GM23248 (cell line): ENCODE results near the gene MEX3B. TPM values are rescaled to one million over a fixed set of nuclear protein-coding genes. Genes with fewer than 3 reads are reported as not detected.
"Not testable (repeated sequence)": the region's sequence is repeated elsewhere in the genome, so short reads cannot be mapped to it uniquely, and the experiment has no call there.

Source experiments
- DNase-seq: peaks from one replicate; pipeline ENCODE4 v3.0.0-alpha.2; 2015
- H2AFZ ChIP-seq: fragments of 200-600 bp; sonication (generic); 2 replicates; pipeline ENCODE4 v1.6.1; 2016; ENCODE audit warnings: antibody characterized with exemption
- H3F3A ChIP-seq: fragments of 200-600 bp; sonication (generic); 2 replicates; pipeline ENCODE4 v1.6.1; 2016; ENCODE audit warnings: mild to moderate bottlenecking, antibody characterized with exemption, mixed run types; ENCODE audit not compliant: insufficient read depth
- H3K27ac ChIP-seq: fragments of 200-600 bp; sonication (generic); 2 replicates; pipeline ENCODE4 v1.5.1; 2016; ENCODE audit warnings: mild to moderate bottlenecking
- H3K27me3 ChIP-seq: fragments of 200-600 bp; sonication (generic); replicated peaks from 2 replicates; pipeline ENCODE4 v1.6.1; 2016; ENCODE audit warnings: mild to moderate bottlenecking; ENCODE audit not compliant: insufficient read depth
- H3K36me3 ChIP-seq: fragments of 200-600 bp; sonication (generic); 2 replicates; pipeline ENCODE4 v1.6.1; 2016; ENCODE audit warnings: low read depth, mild to moderate bottlenecking
- H3K4me1 ChIP-seq: fragments of 200-600 bp; sonication (generic); 2 replicates; pipeline ENCODE4 v1.6.1; 2016; ENCODE audit warnings: mild to moderate bottlenecking; ENCODE audit not compliant: insufficient read depth
- H3K4me2 ChIP-seq: fragments of 200-600 bp; sonication (generic); one replicate; pipeline ENCODE4 v1.6.1; 2016; ENCODE audit warnings: mild to moderate bottlenecking; ENCODE audit not compliant: unreplicated experiment
- H3K4me3 ChIP-seq: fragments of 200-600 bp; sonication (generic); 2 replicates; pipeline ENCODE4 v1.5.1; 2016; ENCODE audit warnings: mild to moderate bottlenecking
- H3K79me2 ChIP-seq: fragments of 200-600 bp; sonication (generic); 2 replicates; pipeline ENCODE4 v1.6.1; 2016; ENCODE audit warnings: mild to moderate bottlenecking; ENCODE audit not compliant: insufficient read depth
- H3K9ac ChIP-seq: fragments of 200-600 bp; sonication (generic); 2 replicates; pipeline ENCODE4 v1.6.1; 2016; ENCODE audit warnings: mild to moderate bottlenecking
- H3K9me2 ChIP-seq: fragments of 200-600 bp; sonication (generic); 2 replicates; pipeline ENCODE4 v1.6.1; 2016; ENCODE audit warnings: mixed run types, mild to moderate bottlenecking, moderate library complexity; ENCODE audit not compliant: insufficient read depth
- H3K9me3 ChIP-seq: fragments of 200-600 bp; sonication (generic); one replicate; pipeline ENCODE4 v1.6.1; 2017; ENCODE audit warnings: low read depth
- H4K20me1 ChIP-seq: fragments of 200-600 bp; sonication (generic); 2 replicates; pipeline ENCODE4 v1.6.0; 2016; ENCODE audit not compliant: insufficient read depth
- EZH2 ChIP-seq: fragments of 200-600 bp; sonication (generic); IDR thresholded peaks from 2 replicates; pipeline ENCODE4 v1.6.1; 2018; ENCODE audit warnings: antibody characterized with exemption, mild to moderate bottlenecking; ENCODE audit not compliant: insufficient read depth, poor library complexity, severe bottlenecking
- EZH2phosphoT487 ChIP-seq: fragments of 200-600 bp; sonication (generic); IDR thresholded peaks from 2 replicates; pipeline ENCODE4 v1.6.1; 2018; ENCODE audit warnings: antibody characterized with exemption, moderate library complexity, mild to moderate bottlenecking, low read depth; ENCODE audit not compliant: insufficient read depth
- WGBS, 2 experiments: methylation state at CpG; one replicate each; pipeline ENCODE4 v1.1.6; 2015 to 2017; ENCODE audit warnings: low lambda C conversion rate in 2 of 2, low coverage in 1 of 2; ENCODE audit errors: missing lambda C conversion rate in 2 of 2; 5-methylcytosine and 5-hydroxymethylcytosine counted together
- in situ Hi-C: fragments of 300-500 bp; cut with MboI; formaldehyde crosslinking; loops from 2 replicates; pipeline ENCODE4 v1.15.0; 2020
- polyA plus RNA-seq: library from polyadenylated mRNA; unstranded; fragments of >200 nt; fragmentation: Nextera tagmentation; extraction: Ambion mirVana; gene quantifications from 2 replicates; pipeline ENCODE4 v1.2.1, GENCODE V29; 2016
- total RNA-seq: library from RNA; depleted of rRNA; stranded (reverse); fragments of >200 nt; shearing (Covaris generic); gene quantifications from 2 replicates; pipeline ENCODE4 v1.2.3, GENCODE V29; 2014

Gene MEX3B
- total and polyA plus RNA-seq, 2 experiments from 2014 or later: 5.3 to 13.3 TPM

DNA sequence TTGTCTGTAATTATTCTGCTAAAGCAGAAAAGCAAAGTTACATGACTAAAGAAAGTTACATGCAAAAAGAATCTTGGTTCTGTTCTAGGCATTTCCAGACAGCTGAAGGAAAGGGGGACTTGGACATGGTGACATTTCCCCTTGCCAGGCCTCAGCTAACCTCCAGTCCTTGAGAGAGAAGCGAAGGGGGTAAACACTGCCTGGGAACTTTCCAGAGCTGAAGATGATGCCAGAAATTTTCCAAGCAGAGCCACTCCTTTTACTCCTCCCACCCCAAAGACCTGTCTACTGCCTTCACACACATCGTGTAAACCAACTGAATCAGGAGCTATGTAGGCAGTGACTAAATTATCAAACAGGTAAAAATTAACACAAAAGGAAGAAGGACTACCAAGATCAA lies 5.4 kb downstream of the MEX3B start:
- no peaks in the 10 kb centered on the region for H4K20me1 ChIP-seq
- in situ Hi-C loops: no loop called here

GRCh38 chr15:82039871-82040270 lies 5.9 kb downstream of the MEX3B start:
- Histone ChIP-seq H3K9ac (no peak overlapping the region), H3K9me2 (no peaks in the 10 kb centered on the region), H3K27ac (no peak overlapping the region), H2AFZ (no peak overlapping the region), H3K4me1 (peaks cover 12% of the 10 kb centered on the region), H3K9me3 (no peaks in the 10 kb centered on the region), H3K79me2 (peaks cover 28% of the 10 kb centered on the region), H3K4me3 (no peak overlapping the region), H3K4me2 (no peak overlapping the region), H4K20me1 (no peaks in the 10 kb centered on the region), H3K36me3 (peaks cover 9% of the 10 kb centered on the region; the same call in 1 of the 2 replicates), H3F3A (peaks cover 5% of the 10 kb centered on the region), H3K27me3 (no peaks in the 10 kb centered on the region)
- in situ Hi-C loops: no loop called here
- TF ChIP-seq EZH2 (no peak), EZH2phosphoT487 (no peak)
- whole genome bisulfite sequencing, 2 experiments: 83 to 86% methylated on average over 7 of the region's 7 CpGs
- DNase-seq: no peak

More for the DNA sequence above, 5.4 kb downstream of the MEX3B start:
- H3F3A ChIP-seq: peaks cover 9% of the 10 kb centered on the region
- no peak for DNase-seq
- 51 to 62% methylated on average over 2 of the region's 2 CpGs for WGBS, 2 experiments
- H3K27ac ChIP-seq: no peak overlapping the region
- peaks cover 12% of the 10 kb centered on the region for H3K4me1 ChIP-seq
- no peak overlapping the region for H3K4me2 ChIP-seq
- H3K27me3 ChIP-seq: no peaks in the 10 kb centered on the region
- H3K9ac ChIP-seq: no peak overlapping the region
- no peak overlapping the region for H3K4me3 ChIP-seq
- TF ChIP-seq EZH2 (no peak), EZH2phosphoT487 (no peak)
- peaks cover 28% of the 10 kb centered on the region for H3K79me2 ChIP-seq
- no peak overlapping the region for H2AFZ ChIP-seq
- no peaks in the 10 kb centered on the region for H3K9me2 ChIP-seq
- no peaks in the 10 kb centered on the region for H3K9me3 ChIP-seq
- H3K36me3 ChIP-seq: peaks cover 9% of the 10 kb centered on the region; the same call in 1 of the 2 replicates

GRCh38 chr15:82036461-82036860 lies 9.4 kb downstream of the MEX3B start:
- 91 to 92% methylated on average over 7 of the region's 7 CpGs for WGBS, 2 experiments
- no peak overlapping the region for H2AFZ ChIP-seq
- no peaks in the 10 kb centered on the region for H3K4me1 ChIP-seq
- H3K4me3 ChIP-seq: no peak overlapping the region
- no peak overlapping the region for H3K27ac ChIP-seq
- H3K4me2 ChIP-seq: no peak overlapping the region
- peaks cover 1% of the 10 kb centered on the region; the same call in 1 of the 2 replicates for H3K79me2 ChIP-seq
- no peak overlapping the region for H3K9ac ChIP-seq
- TF ChIP-seq EZH2: no peak
- no peak for TF ChIP-seq EZH2phosphoT487
- no peaks in the 10 kb centered on the region for H3K9me2 ChIP-seq
- in situ Hi-C loops: no loop called here
- no peaks in the 10 kb centered on the region for H4K20me1 ChIP-seq
- H3K36me3 ChIP-seq: no peaks in the 10 kb centered on the region
- H3K9me3 ChIP-seq: no peaks in the 10 kb centered on the region
- H3F3A ChIP-seq: peaks cover 3% of the 10 kb centered on the region; the same call in 1 of the 2 replicates
- H3K27me3 ChIP-seq: no peaks in the 10 kb centered on the region
- DNase-seq: no peak

DNA sequence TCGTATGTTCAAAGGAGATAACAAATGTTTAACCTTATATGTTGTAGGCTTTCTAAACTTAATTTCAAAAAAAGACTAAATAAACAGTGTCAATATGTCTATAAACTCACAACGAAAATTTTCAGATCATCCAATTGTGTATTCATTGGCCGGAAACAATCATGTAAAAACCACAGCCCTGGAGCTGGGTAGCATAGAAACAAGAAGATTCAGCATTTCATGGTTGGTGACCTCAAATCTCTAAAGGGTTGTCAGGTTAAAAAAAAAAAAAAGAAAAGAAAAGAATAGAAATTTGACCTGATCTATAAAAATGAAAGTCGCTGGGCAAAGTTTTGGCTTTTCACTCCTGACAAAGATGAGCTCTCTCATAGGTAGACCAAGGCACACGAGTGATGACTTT lies 13.9 kb downstream of the MEX3B start:
- no peak overlapping the region for H3K4me2 ChIP-seq
- in situ Hi-C loops: no loop called here
- H3K27ac ChIP-seq: no peak overlapping the region
- no peaks in the 10 kb centered on the region for H3K4me1 ChIP-seq
- H3K79me2 ChIP-seq: no peaks in the 10 kb centered on the region
- H3K9me3 ChIP-seq: no peaks in the 10 kb centered on the region
- H3K9me2 ChIP-seq: no peaks in the 10 kb centered on the region
- H3K9ac ChIP-seq: no peak overlapping the region
- no peak overlapping the region for H3K4me3 ChIP-seq
- TF ChIP-seq EZH2phosphoT487 (no peak), EZH2 (no peak)
- 61 to 63% methylated on average over 5 of the region's 5 CpGs for WGBS, 2 experiments
- no peak overlapping the region for H2AFZ ChIP-seq
- no peaks in the 10 kb centered on the region for H3K36me3 ChIP-seq
- H3F3A ChIP-seq: no peaks in the 10 kb centered on the region
- H4K20me1 ChIP-seq: no peaks in the 10 kb centered on the region
- H3K27me3 ChIP-seq: no peaks in the 10 kb centered on the region
- no peak for DNase-seq

GRCh38 chr15:82030176-82030575 lies 15.6 kb downstream of the MEX3B start:
- no peaks in the 10 kb centered on the region for H3K4me1 ChIP-seq
- H3K27me3 ChIP-seq: no peaks in the 10 kb centered on the region
- H3K9me3 ChIP-seq: no peaks in the 10 kb centered on the region
- H3K27ac ChIP-seq: no peak overlapping the region
- H3K9me2 ChIP-seq: no peaks in the 10 kb centered on the region
- no peak overlapping the region for H3K4me2 ChIP-seq
- H3F3A ChIP-seq: no peaks in the 10 kb centered on the region
- no peaks in the 10 kb centered on the region for H4K20me1 ChIP-seq
- no peak overlapping the region for H3K4me3 ChIP-seq
- DNase-seq: no peak
- no peak for TF ChIP-seq EZH2
- no peak for TF ChIP-seq EZH2phosphoT487
- no peak overlapping the region for H2AFZ ChIP-seq
- no peaks in the 10 kb centered on the region for H3K36me3 ChIP-seq
- no peaks in the 10 kb centered on the region for H3K79me2 ChIP-seq
- WGBS, 2 experiments: 71 to 72% methylated on average over 2 of the region's 2 CpGs
- in situ Hi-C loops: no loop called here
- no peak overlapping the region for H3K9ac ChIP-seq

DNA sequence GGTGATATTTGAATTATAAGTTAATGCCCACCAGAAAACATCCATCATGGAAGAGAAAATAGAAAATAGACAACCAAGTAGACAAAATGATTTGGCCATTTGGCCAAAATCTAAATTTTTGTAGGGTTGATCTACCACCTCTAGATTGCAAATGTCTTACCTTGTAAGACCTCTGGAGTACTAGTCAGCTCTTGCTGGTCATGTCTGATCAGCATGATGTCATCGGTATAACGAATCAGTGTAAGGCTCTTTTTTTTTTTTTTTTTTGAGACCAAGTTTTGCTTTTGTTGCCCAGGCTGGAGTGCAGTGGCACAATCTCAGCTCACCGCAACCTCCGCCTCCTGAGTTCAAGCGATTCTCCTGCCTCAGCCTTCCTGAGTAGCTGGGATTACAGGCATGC lies 17.7 kb downstream of the MEX3B start:
- H3K9me2 ChIP-seq, H3K27ac ChIP-seq, H3K36me3 ChIP-seq, H3K9ac ChIP-seq, H3K4me2 ChIP-seq, in situ Hi-C loops, H3F3A ChIP-seq, DNase-seq, H3K27me3 ChIP-seq, H4K20me1 ChIP-seq, H3K9me3 ChIP-seq, H3K4me1 ChIP-seq, H2AFZ ChIP-seq, H3K4me3 ChIP-seq, H3K79me2 ChIP-seq: not testable (repeated sequence)
- WGBS, 2 experiments: 72 to 73% methylated on average over 5 of the region's 5 CpGs
